BJ (cell line): Measurements from ENCODE around the gene MEIS3. TPM values are rescaled to one million over a fixed set of nuclear protein-coding genes. Genes with fewer than 3 reads are reported as not detected.
"Not testable (repeated sequence)": the region's sequence is repeated elsewhere in the genome, so short reads cannot be mapped to it uniquely, and the experiment has no call there.

Experiments
- CTCF ChIA-PET: fragments of 350-600 bp; formaldehyde crosslinking; extraction: SDS; loops from one replicate; lab custom pipeline; 2021; ENCODE audit warnings: antibody characterized with exemption, inconsistent platforms; lab: Yijun Ruan, JAX
- POLR2A ChIA-PET: fragments of 300-600 bp; sonication (Branson Sonifier 250); formaldehyde crosslinking; extraction: SDS; loops from one replicate; lab custom pipeline; 2021; ENCODE audit warnings: antibody characterized with exemption; lab: Charles Lee
- DNase-seq: peaks from one replicate; pipeline ENCODE4 v3.0.0-alpha.2; 2011; ENCODE audit warnings: low read depth
- H3K27me3 ChIP-seq: 2 replicates; pipeline ENCODE4 v1.6.0; 2011; ENCODE audit warnings: low read length; ENCODE audit not compliant: control insufficient read depth, insufficient read depth
- H3K36me3 ChIP-seq: 2 replicates; pipeline ENCODE4 v1.5.1; 2011; ENCODE audit warnings: low read length; ENCODE audit not compliant: control insufficient read depth, insufficient read depth
- H3K4me3 ChIP-seq: 2 replicates; pipeline ENCODE4 v1.5.1; 2011; ENCODE audit warnings: low read depth, mild to moderate bottlenecking, control low read depth, low read length
- CTCF ChIP-seq: IDR thresholded peaks from 2 replicates; pipeline ENCODE4 v1.5.1; 2011; ENCODE audit warnings: low read depth, mild to moderate bottlenecking, control low read depth, inconsistent platforms, low read length, moderate library complexity; ENCODE audit not compliant: insufficient read depth
- polyA plus RNA-seq: library from polyadenylated mRNA; depleted of rRNA; stranded (reverse); fragments of >200 nt; gene quantifications from 2 replicates; pipeline ENCODE4 v1.2.3, GENCODE V29; 2011

Gene MEIS3
- polyA plus RNA-seq, 1 experiment = 51.3 TPM

GRCh38 chr19:47416643-47416985 is 2.7 kb downstream of the MEIS3 start:
- DNase-seq = no peak
- peaks cover 14% of the 10 kb centered on the region for H3K36me3 ChIP-seq
- H3K27me3 ChIP-seq = peaks cover 12% of the 10 kb centered on the region
- ChIA-PET CTCF (no interaction called here), POLR2A (no interaction called here)
- TF ChIP-seq CTCF = no peak
- H3K4me3 ChIP-seq = no peak overlapping the region

GRCh38 chr19:47415953-47416642 is 3.2 kb downstream of the MEIS3 start:
- no peak for TF ChIP-seq CTCF
- H3K4me3 ChIP-seq = no peak overlapping the region
- POLR2A ChIA-PET = no interaction called here
- DNase-seq = no peak
- peaks cover 14% of the 10 kb centered on the region for H3K36me3 ChIP-seq
- H3K27me3 ChIP-seq = peaks cover 8% of the 10 kb centered on the region
- CTCF ChIA-PET = interaction anchor here (0.9 to 1.2 kb wide), 2 partner anchors 25 to 66 kb away, joined by 3 to 5 read pairs; partner anchors contain the start of gene DHX34

- no peak for DNase-seq
- peaks cover under 1% of the 10 kb centered on the region for H3K27me3 ChIP-seq
- no peak overlapping the region for H3K4me3 ChIP-seq
- H3K36me3 ChIP-seq = peaks cover 14% of the 10 kb centered on the region
- TF ChIP-seq CTCF = no peak
- CTCF ChIA-PET = interaction anchor here (1.1 kb wide), 1 partner anchor 66 kb away, joined by 3 read pairs; the partner anchor contains the start of gene DHX34
- POLR2A ChIA-PET = no interaction called here
Measured at GRCh38 chr19:47414469-47414868, 4.9 kb downstream of the MEIS3 start.

- ChIA-PET POLR2A (no interaction called here), CTCF (no interaction called here)
- Histone ChIP-seq H3K4me3 (no peak overlapping the region), H3K27me3 (no peaks in the 10 kb centered on the region), H3K36me3 (peaks cover 18% of the 10 kb centered on the region)
- no peak for TF ChIP-seq CTCF
- DNase-seq = no peak
Measured at GRCh38 chr19:47413941-47414340, 5.4 kb downstream of the MEIS3 start.

- CTCF ChIA-PET, DNase-seq, H3K4me3 ChIP-seq, POLR2A ChIA-PET, H3K27me3 ChIP-seq: not testable (repeated sequence)
- peaks cover 21% of the 10 kb centered on the region for H3K36me3 ChIP-seq
Measured at GRCh38 chr19:47411696-47412095, 7.6 kb downstream of the MEIS3 start.

GRCh38 chr19:47411101-47411500 is 8.2 kb downstream of the MEIS3 start:
- no peaks in the 10 kb centered on the region for H3K27me3 ChIP-seq
- POLR2A ChIA-PET = no interaction called here
- no peak for TF ChIP-seq CTCF
- no peak for DNase-seq
- CTCF ChIA-PET = interaction anchor here (1.3 kb wide), 1 partner anchor 116 kb away, joined by 3 read pairs; no protein-coding TSS in a partner anchor
- H3K36me3 ChIP-seq = peaks cover 21% of the 10 kb centered on the region
- no peak overlapping the region for H3K4me3 ChIP-seq
